ENCODE data around the gene DUT.

DNA sequence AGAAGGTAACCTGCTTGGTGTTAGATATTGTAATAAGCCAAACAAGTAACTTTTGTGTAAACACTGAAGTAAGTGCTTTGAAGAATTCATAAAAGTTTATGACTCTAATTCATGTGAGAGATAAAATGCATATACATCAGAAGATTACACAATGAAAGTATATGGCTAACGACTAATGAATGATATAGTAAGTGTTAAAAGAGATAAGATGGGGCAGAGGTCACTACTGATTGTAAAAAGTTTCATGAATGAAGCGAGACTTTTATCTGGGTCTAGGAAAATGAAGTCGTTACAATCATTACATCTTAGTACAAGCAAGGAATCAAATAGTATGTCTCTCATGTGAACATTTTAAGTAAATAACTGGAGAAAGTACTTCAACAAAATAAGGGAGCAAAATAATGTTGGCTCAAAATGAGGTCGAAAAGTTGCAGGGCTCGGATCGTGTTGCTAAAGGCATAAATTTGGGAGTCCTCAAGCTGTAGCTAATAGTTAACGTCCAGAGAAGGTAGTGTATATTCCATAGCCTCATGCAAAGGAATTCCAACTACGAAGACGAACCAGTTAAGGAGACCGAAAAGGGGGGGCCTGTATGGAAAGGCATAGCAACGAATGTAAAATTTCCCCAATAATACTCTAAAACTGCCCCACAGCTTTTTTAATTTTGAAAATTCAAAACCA lies 984 bp upstream of the DUT start:
- TF ChIP-seq, protein P1, sequence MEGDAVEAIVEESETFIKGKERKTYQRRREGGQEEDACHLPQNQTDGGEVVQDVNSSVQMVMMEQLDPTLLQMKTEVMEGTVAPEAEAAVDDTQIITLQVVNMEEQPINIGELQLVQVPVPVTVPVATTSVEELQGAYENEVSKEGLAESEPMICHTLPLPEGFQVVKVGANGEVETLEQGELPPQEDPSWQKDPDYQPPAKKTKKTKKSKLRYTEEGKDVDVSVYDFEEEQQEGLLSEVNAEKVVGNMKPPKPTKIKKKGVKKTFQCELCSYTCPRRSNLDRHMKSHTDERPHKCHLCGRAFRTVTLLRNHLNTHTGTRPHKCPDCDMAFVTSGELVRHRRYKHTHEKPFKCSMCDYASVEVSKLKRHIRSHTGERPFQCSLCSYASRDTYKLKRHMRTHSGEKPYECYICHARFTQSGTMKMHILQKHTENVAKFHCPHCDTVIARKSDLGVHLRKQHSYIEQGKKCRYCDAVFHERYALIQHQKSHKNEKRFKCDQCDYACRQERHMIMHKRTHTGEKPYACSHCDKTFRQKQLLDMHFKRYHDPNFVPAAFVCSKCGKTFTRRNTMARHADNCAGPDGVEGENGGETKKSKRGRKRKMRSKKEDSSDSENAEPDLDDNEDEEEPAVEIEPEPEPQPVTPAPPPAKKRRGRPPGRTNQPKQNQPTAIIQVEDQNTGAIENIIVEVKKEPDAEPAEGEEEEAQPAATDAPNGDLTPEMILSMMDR (IDR thresholded peaks at IDR 0.05) = no peak
- no peak for TF ChIP-seq POLR2A (IDR thresholded peaks at IDR 0.05)
